Measurements from ENCODE around the gene C1orf116.

Gene C1orf116

GRCh38 chr1:206974140-206974539, 58.4 kb downstream of the C1orf116 start:
- no peak overlapping the region for H3K27ac ChIP-seq
- TF ChIP-seq CTCF (IDR thresholded peaks at IDR 0.05), result no peak
- TF ChIP-seq ZFX (IDR thresholded peaks at IDR 0.05; ENCODE audit: borderline replicate concordance), result no peak

- TF ChIP-seq ZFX (IDR thresholded peaks at IDR 0.05; ENCODE audit: borderline replicate concordance) (no peak), CTCF (IDR thresholded peaks at IDR 0.05) (no peak)
- peak overlapping the region; percentile 47 for H3K27ac ChIP-seq
Measured at GRCh38 chr1:206972728-206973127, 59.8 kb downstream of the C1orf116 start.

- no peak overlapping the region for H3K27ac ChIP-seq
- TF ChIP-seq CTCF (IDR thresholded peaks at IDR 0.05), result no peak
- TF ChIP-seq ZFX (IDR thresholded peaks at IDR 0.05; ENCODE audit: borderline replicate concordance), result no peak
Measured at GRCh38 chr1:206971029-206971655, 61.4 kb downstream of the C1orf116 start.

GRCh38 chr1:206970446-206970845, 62.1 kb downstream of the C1orf116 start, which contains the start of gene FCAMR:
FCAMR (minus strand) TSS chr1:206970460; CDS start chr1:206970125, 335 bp downstream.
- no peak within 1 kb of the TSS for H3K27ac ChIP-seq
- no peak for TF ChIP-seq ZFX (IDR thresholded peaks at IDR 0.05; ENCODE audit: borderline replicate concordance)
- TF ChIP-seq CTCF (IDR thresholded peaks at IDR 0.05), result no peak

GRCh38 chr1:206969090-206969489, 63.5 kb downstream of the C1orf116 start:
- H3K27ac ChIP-seq, result no peak overlapping the region

More at GRCh38 chr1:206969090-206969489, 63.5 kb downstream of the C1orf116 start:
- TF ChIP-seq CTCF (IDR thresholded peaks at IDR 0.05), result no peak
- no peak for TF ChIP-seq ZFX (IDR thresholded peaks at IDR 0.05; ENCODE audit: borderline replicate concordance)
